Lung (tissue), 12 donors: ENCODE data around the gene CAND2. TPM values are rescaled to one million over a fixed set of nuclear protein-coding genes. Genes with fewer than 3 reads are reported as not detected.
"Not testable (repeated sequence)": the region's sequence is repeated elsewhere in the genome, so short reads cannot be mapped to it uniquely, and the experiment has no call there.

Experiments used
- ATAC-seq: fragments of 200-7000 bp; cut with Tn5 transposase; one replicate; pipeline ENCODE4 v1.9.1; 2020; ENCODE audit warnings: moderate number of reproducible peaks; ENCODE audit not compliant: insufficient read depth, low FRiP score
- DNase-seq, 3 donors: peaks; one replicate each; pipeline ENCODE4 v3.0.0-alpha.2; 2013 to 2017
- H3K27ac ChIP-seq, 2 donors: one replicate each; pipeline ENCODE4 v1.5.1; 2013; ENCODE audit warnings: mild to moderate bottlenecking in 2 of 2, moderate library complexity in 2 of 2, control low read depth in 1 of 2, inconsistent platforms in 1 of 2, low read depth in 1 of 2, low read length in 1 of 2
- H3K27me3 ChIP-seq, 3 donors: one replicate each; pipeline ENCODE4 v1.5.1; 2013; ENCODE audit warnings: low read length in 2 of 3; ENCODE audit not compliant: control insufficient read depth in 3 of 3, insufficient read depth in 3 of 3
- H3K36me3 ChIP-seq, 4 donors: one replicate each; pipeline ENCODE4 v1.5.1; 2013; ENCODE audit warnings: low read length in 4 of 4, mild to moderate bottlenecking in 1 of 4, moderate library complexity in 1 of 4; ENCODE audit not compliant: control insufficient read depth in 4 of 4, insufficient read depth in 4 of 4
- H3K4me1 ChIP-seq, 5 donors: one replicate each; pipeline ENCODE4 v1.5.1; 2013; ENCODE audit warnings: low read length in 5 of 5, mild to moderate bottlenecking in 2 of 5, moderate library complexity in 1 of 5; ENCODE audit not compliant: control insufficient read depth in 5 of 5, insufficient read depth in 5 of 5
- H3K4me3 ChIP-seq: one replicate; pipeline ENCODE4 v1.5.1; 2013; ENCODE audit warnings: mild to moderate bottlenecking, control low read depth, moderate library complexity
- H3K9ac ChIP-seq, 2 donors: one replicate each; pipeline ENCODE4 v1.5.1; 2013; ENCODE audit warnings: low read length in 2 of 2, control low read depth in 1 of 2; ENCODE audit not compliant: insufficient read depth in 1 of 2
- H3K9me3 ChIP-seq, 4 donors: one replicate each; pipeline ENCODE4 v1.5.1; 2013; ENCODE audit warnings: low read length in 3 of 4, mild to moderate bottlenecking in 1 of 4, moderate library complexity in 1 of 4; ENCODE audit not compliant: control insufficient read depth in 4 of 4, insufficient read depth in 3 of 4
- WGBS, 2 donors: extraction: QIAGEN DNeasy Blood & Tissue Kit; methylation state at CpG; one replicate each; pipeline ENCODE4 v1.1.7; 2013; 5-methylcytosine and 5-hydroxymethylcytosine counted together
- polyA plus RNA-seq, 2 donors: library from polyadenylated mRNA; stranded (reverse); fragments of 200-250 nt; gene quantifications; one replicate each; pipeline ENCODE4 v1.2.1, GENCODE V29; 2013
- total RNA-seq, 2 donors: library from RNA; depleted of rRNA in 1 of 2; stranded (reverse); fragments of >200 nt in 1 of 2; gene quantifications; one replicate each; pipeline ENCODE4 v1.2.1, GENCODE V29; 2014 to 2021
- TF ChIP-seq, protein P1 (sequence below): IDR thresholded peaks from 2 replicates; pipeline ENCODE4 v1.5.1; 2012; ENCODE audit warnings: mild to moderate bottlenecking; ENCODE audit errors: control extremely low read depth, extremely low read depth
- donor health status: control.
- donor health status: control.
- donor health status: Bipolar disorder and iron deficiency.
- donor health status: healthy.
- donor health status: DM: yes; HTN: yes; CAD: no.

Gene CAND2
- total and polyA plus RNA-seq, 4 donors, result 1.0 to 5.9 (median 3.6) TPM

DNA sequence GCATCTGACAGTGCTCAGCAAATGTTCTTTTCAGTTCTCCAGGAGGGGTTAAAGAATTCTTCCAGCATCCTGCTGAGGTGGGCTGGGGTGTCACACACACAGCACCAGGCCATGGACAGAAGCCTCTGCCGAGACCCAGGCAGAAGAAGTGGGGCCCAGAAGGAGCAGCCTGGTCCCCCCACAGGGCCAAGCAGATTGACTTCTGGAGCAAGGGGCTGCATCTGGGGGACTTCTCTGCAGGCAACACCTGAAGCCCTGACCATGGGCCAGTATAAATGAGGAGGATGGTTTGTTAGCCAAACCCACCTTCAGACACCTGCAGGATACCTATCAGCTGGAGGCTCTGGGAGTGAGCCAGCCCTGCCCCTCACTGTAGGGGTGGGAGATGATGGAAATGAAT lies 21.3 kb upstream of the CAND2 start:
- DNase-seq, result no peak
- ATAC-seq, result no peak
- Histone ChIP-seq H3K27me3 (no peaks in the 10 kb centered on the region), H3K4me1 (no peaks in the 10 kb centered on the region), H3K4me3 (no peak overlapping the region), H3K36me3 (no peaks in the 10 kb centered on the region), H3K9me3 (no peaks in the 10 kb centered on the region), H3K9ac (no peak overlapping the region), H3K27ac (no peak overlapping the region)
- WGBS, 2 donors, result 71 to 88% methylated on average over 1 of the region's 1 CpG
- TF ChIP-seq, protein P1, sequence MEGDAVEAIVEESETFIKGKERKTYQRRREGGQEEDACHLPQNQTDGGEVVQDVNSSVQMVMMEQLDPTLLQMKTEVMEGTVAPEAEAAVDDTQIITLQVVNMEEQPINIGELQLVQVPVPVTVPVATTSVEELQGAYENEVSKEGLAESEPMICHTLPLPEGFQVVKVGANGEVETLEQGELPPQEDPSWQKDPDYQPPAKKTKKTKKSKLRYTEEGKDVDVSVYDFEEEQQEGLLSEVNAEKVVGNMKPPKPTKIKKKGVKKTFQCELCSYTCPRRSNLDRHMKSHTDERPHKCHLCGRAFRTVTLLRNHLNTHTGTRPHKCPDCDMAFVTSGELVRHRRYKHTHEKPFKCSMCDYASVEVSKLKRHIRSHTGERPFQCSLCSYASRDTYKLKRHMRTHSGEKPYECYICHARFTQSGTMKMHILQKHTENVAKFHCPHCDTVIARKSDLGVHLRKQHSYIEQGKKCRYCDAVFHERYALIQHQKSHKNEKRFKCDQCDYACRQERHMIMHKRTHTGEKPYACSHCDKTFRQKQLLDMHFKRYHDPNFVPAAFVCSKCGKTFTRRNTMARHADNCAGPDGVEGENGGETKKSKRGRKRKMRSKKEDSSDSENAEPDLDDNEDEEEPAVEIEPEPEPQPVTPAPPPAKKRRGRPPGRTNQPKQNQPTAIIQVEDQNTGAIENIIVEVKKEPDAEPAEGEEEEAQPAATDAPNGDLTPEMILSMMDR, result no peak

DNA sequence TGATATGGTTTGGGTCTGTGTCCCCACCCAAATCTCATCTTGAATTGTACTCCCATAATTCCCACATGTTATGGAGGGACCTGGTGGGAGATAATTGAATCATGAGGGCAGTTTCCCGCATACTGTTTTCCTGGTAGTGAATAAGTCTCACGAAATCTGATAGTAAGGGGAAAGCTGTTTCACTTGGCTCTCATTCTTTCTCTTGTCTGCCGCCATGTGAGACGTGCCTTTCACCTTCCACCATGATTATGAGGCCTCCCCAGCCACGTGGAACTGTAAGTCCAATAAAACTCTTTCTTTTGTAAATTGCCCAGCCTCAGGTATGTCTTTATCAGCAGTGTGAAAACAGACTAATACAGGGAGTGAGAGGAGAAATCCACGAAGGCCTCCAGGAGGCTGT lies 20.5 kb upstream of the CAND2 start:
- not testable (repeated sequence) for DNase-seq, ATAC-seq, H3K27me3 ChIP-seq, H3K4me1 ChIP-seq, H3K4me3 ChIP-seq, H3K36me3 ChIP-seq, H3K9me3 ChIP-seq, H3K27ac ChIP-seq, H3K9ac ChIP-seq
- 73 to 86% methylated on average over 6 of the region's 6 CpGs for WGBS, 2 donors

DNA sequence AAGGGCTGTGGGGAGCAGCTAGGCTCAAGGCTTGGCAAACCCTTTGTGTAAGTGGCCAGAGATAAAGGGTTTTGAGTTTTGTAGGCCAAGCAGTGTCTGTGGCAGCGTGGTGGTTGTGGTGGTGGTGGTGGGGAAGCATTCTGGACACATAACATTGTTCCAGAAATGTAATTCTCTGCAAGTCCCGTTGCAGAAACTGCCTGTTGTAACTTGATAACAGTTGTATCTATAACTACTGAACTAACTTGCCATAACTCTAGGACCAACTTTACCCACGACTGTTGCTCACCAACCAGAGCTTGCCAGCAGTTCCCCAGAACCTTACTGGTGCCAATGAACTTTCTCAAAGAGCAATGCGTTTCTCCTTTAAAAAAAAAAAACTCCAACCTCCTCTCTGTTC lies 19.3 kb upstream of the CAND2 start:
- Histone ChIP-seq H3K4me3 (no peak overlapping the region), H3K9ac (no peak overlapping the region), H3K9me3 (no peaks in the 10 kb centered on the region), H3K4me1 (no peaks in the 10 kb centered on the region), H3K27ac (no peak overlapping the region), H3K27me3 (no peaks in the 10 kb centered on the region), H3K36me3 (no peaks in the 10 kb centered on the region)
- TF ChIP-seq, protein P1, result no peak
- WGBS, 2 donors, result 73 to 75% methylated on average over 4 of the region's 4 CpGs
- ATAC-seq (no peak), DNase-seq (no peak)

DNA sequence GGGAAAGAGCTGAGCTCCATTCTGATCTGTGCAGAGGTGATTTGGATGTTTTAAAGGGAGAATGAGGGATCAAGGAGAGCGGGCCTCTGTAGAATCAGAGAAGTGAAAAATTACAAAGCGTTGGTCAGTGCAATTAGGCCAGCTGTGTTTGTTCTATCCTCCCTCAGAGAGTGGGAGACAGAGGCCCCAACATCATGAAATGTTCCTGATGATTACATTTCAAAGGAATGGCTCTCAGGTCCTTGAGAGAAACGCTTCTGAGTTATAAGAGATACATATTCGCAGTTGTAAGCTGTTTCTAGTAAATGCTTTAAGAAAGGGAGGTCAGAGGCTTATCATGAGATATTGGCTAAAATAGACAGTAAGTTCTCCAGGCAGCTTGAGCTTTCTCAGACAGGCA lies 15.7 kb upstream of the CAND2 start:
- DNase-seq (no peak), ATAC-seq (no peak)
- no peak overlapping the region for H3K27ac ChIP-seq
- H3K27me3 ChIP-seq, result peaks cover 0 to 3% (median 0%) of the 10 kb centered on the region in 3 donors
- peaks cover 0 to 1% (median 0%) of the 10 kb centered on the region in 5 donors for H3K4me1 ChIP-seq
- no peaks in the 10 kb centered on the region for H3K9me3 ChIP-seq
- no peaks in the 10 kb centered on the region for H3K36me3 ChIP-seq
- 69 to 85% methylated on average over 4 of the region's 4 CpGs for WGBS, 2 donors
- H3K9ac ChIP-seq, result no peak overlapping the region
- H3K4me3 ChIP-seq, result no peak overlapping the region
- TF ChIP-seq, protein P1, result no peak
